Progenitor cell of endocrine pancreas (in vitro differentiated cells): ENCODE measurements around the gene KAZN. TPM values are rescaled to one million over a fixed set of nuclear protein-coding genes. Genes with fewer than 3 reads are reported as not detected.

ENCODE experiments used
- DNase-seq: peaks from one replicate; pipeline ENCODE4 v3.0.0; 2021; ENCODE audit warnings: low spot score; ENCODE audit not compliant: unreplicated experiment
- H3K27ac Mint-ChIP-seq: 2 replicates; pipeline ENCODE4 v1.8.0; 2021; ENCODE audit warnings: mild to moderate bottlenecking, moderate library complexity, mixed read lengths
- H3K27me3 Mint-ChIP-seq: 2 replicates; pipeline ENCODE4 v1.8.0; 2021; ENCODE audit warnings: mixed read lengths
- H3K36me3 Mint-ChIP-seq: 2 replicates; pipeline ENCODE4 v1.8.0; 2022; ENCODE audit warnings: mixed read lengths; ENCODE audit not compliant: insufficient read depth
- H3K4me1 Mint-ChIP-seq: 2 replicates; pipeline ENCODE4 v1.8.0; 2021; ENCODE audit warnings: low read depth, mixed read lengths
- H3K4me3 Mint-ChIP-seq: 2 replicates; pipeline ENCODE4 v1.8.0; 2021; ENCODE audit warnings: low read depth, mild to moderate bottlenecking, moderate library complexity, mixed read lengths
- H3K9me3 Mint-ChIP-seq: 2 replicates; pipeline ENCODE4 v1.8.0; 2021; ENCODE audit warnings: low read depth, mixed read lengths
- CTCF ChIP-seq: fragments of 200-600 bp; sonication (generic); IDR thresholded peaks from one replicate; pipeline ENCODE4 v1.5.0; 2021; ENCODE audit warnings: antibody characterized with exemption, mild to moderate bottlenecking; ENCODE audit not compliant: unreplicated experiment
- total RNA-seq: library from RNA; stranded (reverse); gene quantifications from 2 replicates; pipeline ENCODE4 v1.2.1, GENCODE V29; 2021

KAZN gene
- total RNA-seq, 1 donor from 2014 or later, result 12.9 TPM

GRCh38 chr1:14631421-14631820 is 32.9 kb downstream of the KAZN start:
- peaks cover 18% of the 10 kb centered on the region for H3K4me1 Mint-ChIP-seq
- H3K27ac Mint-ChIP-seq, result no peak overlapping the region
- H3K36me3 Mint-ChIP-seq, result peaks cover 1% of the 10 kb centered on the region
- no peaks in the 10 kb centered on the region for H3K27me3 Mint-ChIP-seq
- no peaks in the 10 kb centered on the region for H3K9me3 Mint-ChIP-seq
- no peak for DNase-seq
- no peak overlapping the region for H3K4me3 Mint-ChIP-seq
- no peak for TF ChIP-seq CTCF

GRCh38 chr1:14634486-14634885 is 36.0 kb downstream of the KAZN start:
- Mint-ChIP-seq H3K27me3 (no peaks in the 10 kb centered on the region), H3K4me3 (no peak overlapping the region), H3K27ac (no peak overlapping the region), H3K9me3 (no peaks in the 10 kb centered on the region), H3K36me3 (peaks cover 2% of the 10 kb centered on the region), H3K4me1 (peaks cover 11% of the 10 kb centered on the region)
- DNase-seq, result no peak
- no peak for TF ChIP-seq CTCF

- TF ChIP-seq CTCF, result no peak
- no peaks in the 10 kb centered on the region for H3K27me3 Mint-ChIP-seq
- no peaks in the 10 kb centered on the region for H3K9me3 Mint-ChIP-seq
- H3K4me3 Mint-ChIP-seq, result no peak overlapping the region
- H3K36me3 Mint-ChIP-seq, result peaks cover 2% of the 10 kb centered on the region
- no peak for DNase-seq
- peaks cover 11% of the 10 kb centered on the region for H3K4me1 Mint-ChIP-seq
- H3K27ac Mint-ChIP-seq, result no peak overlapping the region
These were observed 36.9 kb downstream of the KAZN start for GRCh38 chr1:14635421-14635820.

- Mint-ChIP-seq H3K27ac (no peak overlapping the region), H3K36me3 (peaks cover 7% of the 10 kb centered on the region), H3K4me3 (no peak overlapping the region), H3K9me3 (no peaks in the 10 kb centered on the region), H3K4me1 (peaks cover 11% of the 10 kb centered on the region), H3K27me3 (no peaks in the 10 kb centered on the region)
- no peak for TF ChIP-seq CTCF
- no peak for DNase-seq
These were observed 38.6 kb downstream of the KAZN start for GRCh38 chr1:14636897-14637632.

GRCh38 chr1:14639291-14640050 is 41.0 kb downstream of the KAZN start:
- Mint-ChIP-seq H3K4me3 (no peak overlapping the region), H3K27me3 (no peaks in the 10 kb centered on the region), H3K27ac (no peak overlapping the region), H3K9me3 (peaks cover under 1% of the 10 kb centered on the region), H3K4me1 (peaks cover 7% of the 10 kb centered on the region), H3K36me3 (peaks cover 11% of the 10 kb centered on the region)
- TF ChIP-seq CTCF, result no peak
- no peak for DNase-seq
